Activated CD4-positive, alpha-beta T cell treated with anti-CD3 and anti-CD28 coated beads for 4 hours (primary cell): ENCODE measurements around the gene ARHGAP21.
"Not testable (repeated sequence)": the region's sequence is repeated elsewhere in the genome, so short reads cannot be mapped to it uniquely, and the experiment has no call there.

ENCODE experiments used
- DNase-seq, 2 donors: peaks; one replicate each; pipeline ENCODE4 v3.0.0-alpha.2; 2020

The ARHGAP21 gene

GRCh38 chr10:24680647-24681524, 42.8 kb downstream of the ARHGAP21 start:
- DNase-seq, result no peak

GRCh38 chr10:24678757-24679156, 44.9 kb downstream of the ARHGAP21 start:
- DNase-seq, result no peak

- no peak for DNase-seq
Observed at GRCh38 chr10:24674892-24675632, 48.6 kb downstream of the ARHGAP21 start.

- DNase-seq, result no peak
Observed at GRCh38 chr10:24670964-24671670, 52.6 kb downstream of the ARHGAP21 start.

GRCh38 chr10:24669285-24669852, 54.3 kb downstream of the ARHGAP21 start:
- DNase-seq, result no peak

GRCh38 chr10:24668247-24668646, 55.4 kb downstream of the ARHGAP21 start:
- DNase-seq, result no peak

- no peak for DNase-seq
Observed at GRCh38 chr10:24664991-24665390, 58.7 kb downstream of the ARHGAP21 start.

GRCh38 chr10:24661376-24661775, 62.3 kb downstream of the ARHGAP21 start:
- no peak for DNase-seq

GRCh38 chr10:24658319-24658718, 65.4 kb downstream of the ARHGAP21 start:
- not testable (repeated sequence) for DNase-seq

GRCh38 chr10:24656326-24656725, 67.4 kb downstream of the ARHGAP21 start:
- DNase-seq, result not testable (repeated sequence)

GRCh38 chr10:24652381-24652957, 71.2 kb downstream of the ARHGAP21 start:
- DNase-seq, result no peak

GRCh38 chr10:24651923-24652322, 71.8 kb downstream of the ARHGAP21 start:
- DNase-seq, result no peak

- DNase-seq, result no peak
Observed at GRCh38 chr10:24650669-24651391, 72.9 kb downstream of the ARHGAP21 start.

GRCh38 chr10:24645784-24646183, 77.9 kb downstream of the ARHGAP21 start:
- no peak for DNase-seq

- DNase-seq, result no peak
Observed at GRCh38 chr10:24645022-24645421, 78.7 kb downstream of the ARHGAP21 start.

- DNase-seq, result no peak
Observed at GRCh38 chr10:24643679-24644209, 79.9 kb downstream of the ARHGAP21 start.

GRCh38 chr10:24642921-24643678, 80.6 kb downstream of the ARHGAP21 start:
- peak in 1 of 2 donors; percentile 25 for DNase-seq

GRCh38 chr10:24639124-24639523, 84.6 kb downstream of the ARHGAP21 start:
- no peak for DNase-seq

GRCh38 chr10:24625778-24626177, 97.9 kb downstream of the ARHGAP21 start:
- DNase-seq, result no peak

GRCh38 chr10:24623383-24623782, 100.3 kb downstream of the ARHGAP21 start:
- DNase-seq, result no peak

- DNase-seq, result no peak
Observed at GRCh38 chr10:24622781-24623301, 100.8 kb downstream of the ARHGAP21 start.
